HCT116 (cell line): Measurements from ENCODE around the gene C19orf25. TPM values are rescaled to one million over a fixed set of nuclear protein-coding genes. Genes with fewer than 3 reads are reported as not detected.

Source experiments
- ATAC-seq: fragments of 200-7000 bp; cut with Tn5 transposase; 2 replicates; pipeline ENCODE4 v1.9.1; 2020; ENCODE audit warnings: mild to moderate bottlenecking, moderate library complexity
- BruUV-seq: library from RNA; stranded (reverse); fragments of 400-500 nt; replicated peaks from 2 replicates; lab custom pipeline; 2021; lab: Mats Ljungman, UMichigan
- CTCF ChIA-PET: fragments of 300-600 bp; sonication (Branson Sonifier 250); formaldehyde crosslinking; loops from one replicate; lab custom pipeline; 2021; ENCODE audit warnings: antibody characterized with exemption; lab: Charles Lee
- POLR2A ChIA-PET: fragments of 300-600, 350-600 bp; sonication (Branson Sonifier 250); formaldehyde crosslinking; loops from one replicate; lab custom pipeline; 2021; ENCODE audit warnings: antibody characterized with exemption; lab: Charles Lee
- RAD21 ChIA-PET, 2 experiments: fragments of 300-600 bp; sonication (Branson Sonifier 250); formaldehyde crosslinking; loops; one replicate each; lab custom pipeline; 2023; ENCODE audit warnings: low total read pairs in 2 of 2; ENCODE audit not compliant: uncharacterized antibody in 2 of 2, unreplicated experiment in 2 of 2, low non-redundant PET in 1 of 2; lab: Charles Lee
- DNase-seq: peaks from one replicate; pipeline ENCODE4 v3.0.0-alpha.2; 2010; ENCODE audit warnings: low read depth, low spot score
- H2AFZ ChIP-seq: fragments of 200-600 bp; shearing (Covaris generic), sonication (generic); 2 replicates; pipeline ENCODE4 v1.6.1; 2017; ENCODE audit warnings: low read depth, mixed run types, mixed read lengths, antibody characterized with exemption, low read length; ENCODE audit not compliant: poor library complexity, severe bottlenecking
- H3K27ac ChIP-seq: 2 replicates; pipeline ENCODE4 v1.5.1; 2012; ENCODE audit warnings: low read depth, low read length
- H3K27me3 ChIP-seq: fragments of 200-600 bp; sonication (generic); 2 replicates; pipeline ENCODE4 v1.6.1; 2016; ENCODE audit warnings: mixed run types, low read length, mixed read lengths; ENCODE audit not compliant: insufficient read depth
- H3K36me3 ChIP-seq, 2 experiments: fragments of 200-500 bp in 1 of 2; fragments of 200-600 bp in 1 of 2; sonication (Bioruptor generic) in 1 of 2; sonication (generic) in 1 of 2; 2 replicates each; pipeline versions ENCODE4 v1.5.1 to v1.6.1; 2014 to 2016; ENCODE audit warnings: low read length in 2 of 2, inconsistent platforms in 1 of 2, mixed read lengths in 1 of 2, mixed run types in 1 of 2; ENCODE audit not compliant: insufficient read depth in 2 of 2, control insufficient read depth in 1 of 2
- H3K4me1 ChIP-seq, 2 experiments: fragments of 200-600 bp in 1 of 2; sonication (generic) in 1 of 2; 2 replicates each; pipeline versions ENCODE4 v1.5.1 to v1.6.1; 2012 to 2017; ENCODE audit warnings: low read length in 2 of 2, inconsistent platforms in 1 of 2, mild to moderate bottlenecking in 1 of 2, mixed read lengths in 1 of 2, mixed run types in 1 of 2, moderate library complexity in 1 of 2; ENCODE audit not compliant: insufficient read depth in 2 of 2, control insufficient read depth in 1 of 2
- H3K4me2 ChIP-seq: fragments of 200-600 bp; sonication (generic); 2 replicates; pipeline ENCODE4 v1.6.1; 2017; ENCODE audit warnings: mixed run types, low read length, mixed read lengths
- H3K4me3 ChIP-seq, 2 experiments: fragments of 200-600 bp in 1 of 2; sonication (generic) in 1 of 2; replicated peaks in 1 of 2; 2 replicates each; pipeline ENCODE4 v1.5.1; 2011 to 2016; ENCODE audit warnings: low read length in 2 of 2, control low read depth in 1 of 2, low read depth in 1 of 2, mild to moderate bottlenecking in 1 of 2, mixed read lengths in 1 of 2, mixed run types in 1 of 2
- H3K79me2 ChIP-seq: fragments of 200-600 bp; sonication (generic); 2 replicates; pipeline ENCODE4 v1.6.1; 2017; ENCODE audit warnings: mild to moderate bottlenecking, mixed run types, low read length, moderate library complexity, mixed read lengths; ENCODE audit not compliant: insufficient read depth
- H3K9ac ChIP-seq: fragments of 200-600 bp; sonication (generic); 2 replicates; pipeline ENCODE4 v1.6.1; 2016; ENCODE audit warnings: low read length, mixed read lengths
- H3K9me2 ChIP-seq: fragments of 200-600 bp; sonication (generic), shearing (Covaris generic); 2 replicates; pipeline ENCODE4 v1.6.1; 2017; ENCODE audit warnings: mixed run types, mild to moderate bottlenecking, moderate library complexity; ENCODE audit not compliant: insufficient read depth
- H3K9me3 ChIP-seq, 2 experiments: fragments of 200-500 bp in 1 of 2; fragments of 200-600 bp in 1 of 2; sonication (Bioruptor generic) in 1 of 2; sonication (generic) in 1 of 2; 2 replicates each; pipeline ENCODE4 v1.6.1; 2014 to 2017; ENCODE audit warnings: low read length in 2 of 2, mixed read lengths in 2 of 2, inconsistent platforms in 1 of 2, low read depth in 1 of 2, mild to moderate bottlenecking in 1 of 2, mixed run types in 1 of 2, moderate library complexity in 1 of 2; ENCODE audit not compliant: control insufficient read depth in 1 of 2, insufficient read depth in 1 of 2
- H4K20me1 ChIP-seq: fragments of 200-600 bp; sonication (generic), shearing (Covaris generic); 2 replicates; pipeline ENCODE4 v1.6.1; 2017; ENCODE audit warnings: mixed run types, mild to moderate bottlenecking, moderate library complexity; ENCODE audit not compliant: insufficient read depth
- ATF3 ChIP-seq: IDR thresholded peaks from 2 replicates; pipeline ENCODE4 v1.6.1; 2012
- EZH2 ChIP-seq: fragments of 200-600 bp; sonication (generic); IDR thresholded peaks from 2 replicates; pipeline ENCODE4 v1.6.1; 2017; ENCODE audit warnings: antibody characterized with exemption, mixed run types
- JUND ChIP-seq: IDR thresholded peaks from 2 replicates; pipeline ENCODE4 v1.6.1; 2012
- MAX ChIP-seq: IDR thresholded peaks from 2 replicates; pipeline ENCODE4 v1.6.1; 2012
- RAD21 ChIP-seq: IDR thresholded peaks from 2 replicates; pipeline ENCODE4 v1.6.1; 2012; ENCODE audit warnings: low read depth, mild to moderate bottlenecking
- TCF7L2 ChIP-seq: IDR thresholded peaks from 2 replicates; pipeline ENCODE4 v1.7.0; 2011; ENCODE audit warnings: borderline replicate concordance, inconsistent platforms; ENCODE audit not compliant: insufficient read depth, insufficient read length; ENCODE audit errors: extremely low read depth
- ZBTB33 ChIP-seq: IDR thresholded peaks from 2 replicates; pipeline ENCODE4 v1.6.1; 2011; ENCODE audit warnings: mild to moderate bottlenecking, low read length, moderate library complexity; ENCODE audit not compliant: insufficient replicate concordance; ENCODE audit errors: extremely low read depth
- ZFX ChIP-seq: fragments of 450-650 bp; IDR thresholded peaks from 2 replicates; pipeline ENCODE4 v1.6.1; 2017
- intact Hi-C: fragments of 100-400 bp; cut with micrococcal nuclease; formaldehyde crosslinking; loops from 2 replicates; pipeline ENCODE4 v1.10.0; 2022
- total RNA-seq: library from RNA; stranded (reverse); gene quantifications from one replicate; pipeline ENCODE4 v1.2.1, GENCODE V29; 2021; ENCODE audit not compliant: unreplicated experiment

Gene C19orf25
- total RNA-seq, 1 experiment from 2014 or later: 48.8 TPM

GRCh38 chr19:1460033-1460995 lies 18.7 kb downstream of the C19orf25 start:
- Histone ChIP-seq H3K9ac (no peak overlapping the region), H3K4me3 (no peak overlapping the region)
- TF ChIP-seq ZBTB33 (no peak), JUND (no peak), RAD21 (no peak), TCF7L2 (no peak), ATF3 (no peak), EZH2 (no peak), MAX (no peak), ZFX (no peak)
- TF ChIP-seq, all 23 proteins: peak for 0
- no TSS peak for BruUV-seq
- Histone ChIP-seq H3K27me3 (no peaks in the 10 kb centered on the region), H4K20me1 (no peaks in the 10 kb centered on the region), H3K9me3 (no peaks in the 10 kb centered on the region), H3K4me1 (peaks cover 6 to 27% of the 10 kb centered on the region in 2 experiments; a peak in 3 of 4 replicates), H2AFZ (no peak overlapping the region), H3K27ac (no peak overlapping the region), H3K79me2 (no peaks in the 10 kb centered on the region), H3K4me2 (no peak overlapping the region), H3K36me3 (peaks cover 0 to 3% of the 10 kb centered on the region in 2 experiments; a peak in 1 of 4 replicates), H3K9me2 (no peaks in the 10 kb centered on the region)
- ChIA-PET RAD21 (no interaction called here), CTCF (no interaction called here), POLR2A (no interaction called here)
- ATAC-seq: no peak
- intact Hi-C loops: no loop called here
- no peak for DNase-seq
